K562 (cell line): ENCODE data around the gene CCNK. TPM values are rescaled to one million over a fixed set of nuclear protein-coding genes. Genes with fewer than 3 reads are reported as not detected.

Experiments used
- ATAC-seq: fragments of 200-7000 bp; cut with Tn5 transposase; 3 replicates; pipeline ENCODE4 v1.9.1; 2020; ENCODE audit warnings: moderate library complexity
- BruUV-seq: library from RNA; stranded (reverse); fragments of 400-500 nt; replicated peaks from 2 replicates; lab custom pipeline; 2021; lab: Mats Ljungman, UMichigan
- CTCF ChIA-PET: fragments of 300-600 bp; formaldehyde crosslinking; extraction: SDS; loops from one replicate; lab custom pipeline; 2021; ENCODE audit warnings: low intra/inter-chr PET ratio; lab: Yijun Ruan, JAX
- POLR2A ChIA-PET: fragments of 300-600, 350-650 bp; sonication (Branson Sonifier 250); formaldehyde crosslinking; extraction: SDS; loops from one replicate; lab custom pipeline; 2021; ENCODE audit warnings: antibody characterized with exemption, inconsistent platforms; lab: Yijun Ruan, JAX
- DNase-seq, 4 experiments: peaks; one replicate each; pipeline versions ENCODE4 v3.0.0 to v3.0.0-alpha.2; 2011 to 2018; ENCODE audit warnings: low spot score in 3 of 4, mixed read lengths in 3 of 4; ENCODE audit errors: extremely low read depth in 1 of 4
- FAIRE-seq: peaks from 2 replicates; lab custom pipeline; 2011; peaks lifted over from hg19 to GRCh38; lab: Jason Lieb, UNC
- H2AFZ ChIP-seq: 2 replicates; pipeline ENCODE4 v1.6.0; 2011; ENCODE audit warnings: low read depth, low read length, control low read depth, inconsistent platforms
- H3K27ac ChIP-seq: fragments of 200-600 bp; 3 replicates; pipeline ENCODE4 v1.8.0; 2011; ENCODE audit warnings: low read depth, mild to moderate bottlenecking, control low read depth, inconsistent platforms, low read length, moderate library complexity, mixed read lengths; ENCODE audit errors: extremely low read depth
- H3K27me3 ChIP-seq, 2 experiments: fragments of 300-600 bp in 1 of 2; 2 replicates in 1 of 2; 3 replicates in 1 of 2; pipeline versions ENCODE4 v1.6.0 to v1.8.0; 2011; ENCODE audit warnings: inconsistent platforms in 2 of 2, low read length in 2 of 2, mild to moderate bottlenecking in 1 of 2, mixed read lengths in 1 of 2, moderate library complexity in 1 of 2; ENCODE audit not compliant: control insufficient read depth in 2 of 2, insufficient read depth in 2 of 2
- H3K36me3 ChIP-seq: fragments of 300-600 bp; 3 replicates; pipeline ENCODE4 v1.8.0; 2011; ENCODE audit warnings: mild to moderate bottlenecking, low read length, inconsistent platforms; ENCODE audit not compliant: control insufficient read depth, insufficient read depth
- H3K4me1 ChIP-seq, 2 experiments: fragments of 200-600 bp in 1 of 2; replicated peaks in 1 of 2; 2 replicates in 1 of 2; 3 replicates in 1 of 2; pipeline versions ENCODE4 v1.5.1 to v1.8.0; 2011; ENCODE audit warnings: inconsistent platforms in 2 of 2, low read length in 2 of 2, mild to moderate bottlenecking in 1 of 2, mixed read lengths in 1 of 2, moderate library complexity in 1 of 2; ENCODE audit not compliant: control insufficient read depth in 2 of 2, insufficient read depth in 2 of 2
- H3K4me2 ChIP-seq: 2 replicates; pipeline ENCODE4 v1.6.1; 2011; ENCODE audit warnings: low read length, control low read depth, inconsistent platforms, mixed read lengths; ENCODE audit not compliant: insufficient read depth
- H3K4me3 ChIP-seq: fragments of 200-600 bp; sonication (generic), shearing (Covaris generic); 2 replicates; pipeline ENCODE4 v1.5.1; 2016; ENCODE audit warnings: control low read depth, inconsistent platforms
- H3K79me2 ChIP-seq: fragments of 200-600 bp; 3 replicates; pipeline ENCODE4 v1.8.0; 2011; ENCODE audit warnings: low read length, inconsistent platforms; ENCODE audit not compliant: control insufficient read depth, insufficient read depth
- H3K9ac ChIP-seq, 2 experiments: 2 replicates each; pipeline versions ENCODE4 v1.6.0 to v1.6.1; 2011; ENCODE audit warnings: low read depth in 2 of 2, low read length in 2 of 2, control low read depth in 1 of 2, inconsistent platforms in 1 of 2, mild to moderate bottlenecking in 1 of 2, mixed read lengths in 1 of 2; ENCODE audit not compliant: insufficient read depth in 1 of 2
- H3K9me1 ChIP-seq: one replicate; pipeline ENCODE4 v1.6.0; 2011; ENCODE audit warnings: inconsistent platforms, mild to moderate bottlenecking, low read length, moderate library complexity; ENCODE audit not compliant: control insufficient read depth, insufficient read depth
- H3K9me3 ChIP-seq: replicated peaks from 2 replicates; pipeline ENCODE4 v1.5.1; 2011; ENCODE audit warnings: low read depth, low read length, inconsistent platforms; ENCODE audit not compliant: control insufficient read depth, insufficient read depth
- H4K20me1 ChIP-seq: replicated peaks from 2 replicates; pipeline ENCODE4 v1.6.1; 2011; ENCODE audit warnings: low read length, inconsistent platforms, mixed read lengths; ENCODE audit not compliant: control insufficient read depth, insufficient read depth
- JUN ChIP-seq, 2 experiments: sonication (generic) in 1 of 2; formaldehyde crosslinking in 1 of 2; IDR thresholded peaks; 2 replicates each; pipeline versions ENCODE4 v1.6.1 to v1.8.0; 2012 to 2022; ENCODE audit warnings: borderline replicate concordance in 2 of 2, mild to moderate bottlenecking in 2 of 2, improper control_type of control experiment in 1 of 2, low read depth in 1 of 2, low read length in 1 of 2, missing genetic modification reagents in 1 of 2
- POLR2G ChIP-seq: fragments of 200-400 bp; formaldehyde crosslinking; IDR thresholded peaks from 2 replicates; pipeline ENCODE4 v1.6.1; 2017; ENCODE audit warnings: low read depth, mild to moderate bottlenecking, antibody characterized with exemption, low read length, moderate library complexity
- WGBS: fragments of 100-300 bp; shearing (Covaris generic); methylation state at CpG from one replicate; pipeline ENCODE4 v1.1.6; 2016; ENCODE audit warnings: low coverage, mixed read lengths; ENCODE audit not compliant: insufficient coverage; ENCODE audit errors: missing lambda C conversion rate; 5-methylcytosine and 5-hydroxymethylcytosine counted together
- in situ Hi-C: fragments of 300-500 bp; cut with MboI; formaldehyde crosslinking; loops from 4 replicates; pipeline ENCODE4 v1.15.0; 2018; ENCODE audit warnings: inconsistent platforms, mixed read lengths
- intact Hi-C: fragments of 100-400 bp; cut with micrococcal nuclease; formaldehyde crosslinking; loops from 2 replicates; pipeline ENCODE4 v1.14.2; 2022
- polyA plus RNA-seq, 8 experiments: library from polyadenylated mRNA; depleted of rRNA in 4 of 8; stranded (reverse) in 5 of 8; unstranded in 3 of 8; fragments of >200 nt; fragmentation: Nextera tagmentation in 2 of 8; fragmentation: Illumina TruSeq in 1 of 8; extraction: Ambion mirVana in 2 of 8; extraction: Trizol in 1 of 8; gene quantifications; 2 replicates each; pipeline versions ENCODE4 v1.2.1 to v1.2.3, GENCODE V29; 2011 to 2014; ENCODE audit warnings: inconsistent platforms in 1 of 8, missing spikeins in 1 of 8
- total RNA-seq, 7 experiments: library from RNA; depleted of rRNA in 6 of 7; stranded (reverse); fragments of >200 nt in 6 of 7; fragmentation: Illumina TruSeq in 2 of 7; extraction: Trizol in 2 of 7; gene quantifications; 2 replicates each; pipeline versions ENCODE4 v1.2.1 to v1.2.3, GENCODE V29; 2011 to 2021; ENCODE audit warnings: low replicate concordance in 1 of 7
- TF ChIP-seq, protein P1 (sequence below): sonication (generic); formaldehyde crosslinking; IDR thresholded peaks from 2 replicates; pipeline ENCODE4 v1.8.0; 2022; ENCODE audit warnings: missing genetic modification reagents, mild to moderate bottlenecking, borderline replicate concordance

The CCNK gene
- total and polyA plus RNA-seq, 9 of the 15 experiments (the other 6 are each of a cell fraction or from before 2014, with no cell fraction given), result 5.8 to 84.2 (median 16.4) TPM

GRCh38 chr14:99516156-99516870 is 35.1 kb downstream of the CCNK start:
- no peak overlapping the region for H2AFZ ChIP-seq
- POLR2A ChIA-PET, result interaction anchor here (0.5 to 0.9 kb wide), 2 partner anchors 26 to 514 kb away, joined by 3 to 4 read pairs; no protein-coding TSS in a partner anchor
- no peak for FAIRE-seq
- peaks cover 9% of the 10 kb centered on the region; the same call in 1 of the 3 replicates for H3K36me3 ChIP-seq
- H3K79me2 ChIP-seq, result no peaks in the 10 kb centered on the region
- DNase-seq, result no peak
- H3K9me3 ChIP-seq, result no peaks in the 10 kb centered on the region
- BruUV-seq, result no TSS peak
- no peaks in the 10 kb centered on the region for H3K27me3 ChIP-seq
- WGBS, result 62% methylated on average over 14 of the region's 24 CpGs
- no peaks in the 10 kb centered on the region for H3K9me1 ChIP-seq
- no peak for ATAC-seq
- H3K9ac ChIP-seq, result no peak overlapping the region
- no peak overlapping the region for H3K27ac ChIP-seq
- TF ChIP-seq, protein P1, sequence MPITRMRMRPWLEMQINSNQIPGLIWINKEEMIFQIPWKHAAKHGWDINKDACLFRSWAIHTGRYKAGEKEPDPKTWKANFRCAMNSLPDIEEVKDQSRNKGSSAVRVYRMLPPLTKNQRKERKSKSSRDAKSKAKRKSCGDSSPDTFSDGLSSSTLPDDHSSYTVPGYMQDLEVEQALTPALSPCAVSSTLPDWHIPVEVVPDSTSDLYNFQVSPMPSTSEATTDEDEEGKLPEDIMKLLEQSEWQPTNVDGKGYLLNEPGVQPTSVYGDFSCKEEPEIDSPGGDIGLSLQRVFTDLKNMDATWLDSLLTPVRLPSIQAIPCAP (CRISPR knock-in tag), result no peak
- 0 out of 2 replicates have a peak, but pooled peaks have one; percentile 2 for TF ChIP-seq POLR2G
- TF ChIP-seq JUN (IDR thresholded peaks at IDR 0.05; ENCODE audit: borderline replicate concordance, low read depth, low read length), result no peak
- TF ChIP-seq JUN (CRISPR knock-in tag; IDR thresholded peaks at IDR 0.05; ENCODE audit: borderline replicate concordance), result no peak
- H3K4me2 ChIP-seq, result no peak overlapping the region
- intact Hi-C loops (no loop called here), in situ Hi-C loops (no loop called here)
- H4K20me1 ChIP-seq, result 0 out of 2 replicates have a peak, but pooled peaks cover 6% of the 10 kb centered on the region
- CTCF ChIA-PET, result interaction anchor here (3.1 kb wide), 1 partner anchor 112 kb away, joined by 22 read pairs; no protein-coding TSS in a partner anchor
- H3K4me3 ChIP-seq, result no peak overlapping the region
- peaks cover 0 to 18% of the 10 kb centered on the region in 2 experiments; a peak in 2 of 5 replicates for H3K4me1 ChIP-seq
